ENCODE data around the gene TRAPPC2L.
"Not testable (repeated sequence)": the region's sequence is repeated elsewhere in the genome, so short reads cannot be mapped to it uniquely, and the experiment has no call there.

Gene TRAPPC2L

GRCh38 chr16:88891083-88891482 is 34.2 kb downstream of the TRAPPC2L start:
- DNase-seq (ENCODE audit: low read depth) = no peak

GRCh38 chr16:88892065-88892464 is 35.1 kb downstream of the TRAPPC2L start:
- no peak for DNase-seq (ENCODE audit: low read depth)

- DNase-seq (ENCODE audit: low read depth) = no peak
Observed at GRCh38 chr16:88893127-88893968, 36.4 kb downstream of the TRAPPC2L start.

GRCh38 chr16:88894266-88894665 is 37.3 kb downstream of the TRAPPC2L start:
- not testable (repeated sequence) for DNase-seq (ENCODE audit: low read depth)

GRCh38 chr16:88894681-88895300 is 37.9 kb downstream of the TRAPPC2L start:
- DNase-seq (ENCODE audit: low read depth) = no peak

- DNase-seq (ENCODE audit: low read depth) = no peak
Observed at GRCh38 chr16:88895335-88895734, 38.4 kb downstream of the TRAPPC2L start.

GRCh38 chr16:88896238-88897070 is 39.5 kb downstream of the TRAPPC2L start:
- DNase-seq (ENCODE audit: low read depth) = no peak

GRCh38 chr16:88897696-88898425 is 40.9 kb downstream of the TRAPPC2L start:
- no peak for DNase-seq (ENCODE audit: low read depth)

- DNase-seq (ENCODE audit: low read depth) = no peak
Observed at GRCh38 chr16:88899901-88900661, 43.2 kb downstream of the TRAPPC2L start.

GRCh38 chr16:88900662-88901052 is 43.7 kb downstream of the TRAPPC2L start:
- no peak for DNase-seq (ENCODE audit: low read depth)

- no peak for DNase-seq (ENCODE audit: low read depth)
Observed at GRCh38 chr16:88901718-88902337, 44.9 kb downstream of the TRAPPC2L start.

GRCh38 chr16:88902744-88903143 is 45.8 kb downstream of the TRAPPC2L start:
- DNase-seq (ENCODE audit: low read depth) = no peak

GRCh38 chr16:88903267-88903666 is 46.3 kb downstream of the TRAPPC2L start:
- DNase-seq (ENCODE audit: low read depth) = no peak

- no peak for DNase-seq (ENCODE audit: low read depth)
Observed at GRCh38 chr16:88904676-88905365, 47.9 kb downstream of the TRAPPC2L start.

- no peak for DNase-seq (ENCODE audit: low read depth)
Observed at GRCh38 chr16:88905563-88905962, 48.6 kb downstream of the TRAPPC2L start.

GRCh38 chr16:88906020-88906419 is 49.1 kb downstream of the TRAPPC2L start:
- DNase-seq (ENCODE audit: low read depth) = no peak

- no peak for DNase-seq (ENCODE audit: low read depth)
Observed at GRCh38 chr16:88906535-88907105, 49.7 kb downstream of the TRAPPC2L start.

- no peak for DNase-seq (ENCODE audit: low read depth)
Observed at GRCh38 chr16:88907768-88908167, 50.8 kb downstream of the TRAPPC2L start.

- DNase-seq (ENCODE audit: low read depth) = no peak
Observed at GRCh38 chr16:88908307-88908706, 51.4 kb downstream of the TRAPPC2L start.
